K562 (cell line): ENCODE data around the gene ALG11. TPM values are rescaled to one million over a fixed set of nuclear protein-coding genes. Genes with fewer than 3 reads are reported as not detected.

Experiments
- ATAC-seq: fragments of 200-7000 bp; cut with Tn5 transposase; 3 replicates; pipeline ENCODE4 v1.9.1; 2020; ENCODE audit warnings: moderate library complexity
- BruUV-seq: library from RNA; stranded (reverse); fragments of 400-500 nt; replicated peaks from 2 replicates; lab custom pipeline; 2021; lab: Mats Ljungman, UMichigan
- CTCF ChIA-PET: fragments of 300-600 bp; formaldehyde crosslinking; extraction: SDS; loops from one replicate; lab custom pipeline; 2021; ENCODE audit warnings: low intra/inter-chr PET ratio; lab: Yijun Ruan, JAX
- POLR2A ChIA-PET: fragments of 300-600, 350-650 bp; sonication (Branson Sonifier 250); formaldehyde crosslinking; extraction: SDS; loops from one replicate; lab custom pipeline; 2021; ENCODE audit warnings: antibody characterized with exemption, inconsistent platforms; lab: Yijun Ruan, JAX
- DNase-seq, 4 experiments: peaks; one replicate each; pipeline versions ENCODE4 v3.0.0 to v3.0.0-alpha.2; 2011 to 2018; ENCODE audit warnings: low spot score in 3 of 4, mixed read lengths in 3 of 4; ENCODE audit errors: extremely low read depth in 1 of 4
- FAIRE-seq: peaks from 2 replicates; lab custom pipeline; 2011; peaks lifted over from hg19 to GRCh38; lab: Jason Lieb, UNC
- H2AFZ ChIP-seq: 2 replicates; pipeline ENCODE4 v1.6.0; 2011; ENCODE audit warnings: low read depth, low read length, control low read depth, inconsistent platforms
- H3K27ac ChIP-seq: fragments of 200-600 bp; 3 replicates; pipeline ENCODE4 v1.8.0; 2011; ENCODE audit warnings: low read depth, mild to moderate bottlenecking, control low read depth, inconsistent platforms, low read length, moderate library complexity, mixed read lengths; ENCODE audit errors: extremely low read depth
- H3K27me3 ChIP-seq, 2 experiments: fragments of 300-600 bp in 1 of 2; 2 replicates in 1 of 2; 3 replicates in 1 of 2; pipeline versions ENCODE4 v1.6.0 to v1.8.0; 2011; ENCODE audit warnings: inconsistent platforms in 2 of 2, low read length in 2 of 2, mild to moderate bottlenecking in 1 of 2, mixed read lengths in 1 of 2, moderate library complexity in 1 of 2; ENCODE audit not compliant: control insufficient read depth in 2 of 2, insufficient read depth in 2 of 2
- H3K36me3 ChIP-seq: fragments of 300-600 bp; 3 replicates; pipeline ENCODE4 v1.8.0; 2011; ENCODE audit warnings: mild to moderate bottlenecking, low read length, inconsistent platforms; ENCODE audit not compliant: control insufficient read depth, insufficient read depth
- H3K4me1 ChIP-seq, 2 experiments: fragments of 200-600 bp in 1 of 2; replicated peaks in 1 of 2; 2 replicates in 1 of 2; 3 replicates in 1 of 2; pipeline versions ENCODE4 v1.5.1 to v1.8.0; 2011; ENCODE audit warnings: inconsistent platforms in 2 of 2, low read length in 2 of 2, mild to moderate bottlenecking in 1 of 2, mixed read lengths in 1 of 2, moderate library complexity in 1 of 2; ENCODE audit not compliant: control insufficient read depth in 2 of 2, insufficient read depth in 2 of 2
- H3K4me2 ChIP-seq: 2 replicates; pipeline ENCODE4 v1.6.1; 2011; ENCODE audit warnings: low read length, control low read depth, inconsistent platforms, mixed read lengths; ENCODE audit not compliant: insufficient read depth
- H3K4me3 ChIP-seq: fragments of 200-600 bp; sonication (generic), shearing (Covaris generic); 2 replicates; pipeline ENCODE4 v1.5.1; 2016; ENCODE audit warnings: control low read depth, inconsistent platforms
- H3K79me2 ChIP-seq: fragments of 200-600 bp; 3 replicates; pipeline ENCODE4 v1.8.0; 2011; ENCODE audit warnings: low read length, inconsistent platforms; ENCODE audit not compliant: control insufficient read depth, insufficient read depth
- H3K9ac ChIP-seq, 2 experiments: 2 replicates each; pipeline versions ENCODE4 v1.6.0 to v1.6.1; 2011; ENCODE audit warnings: low read depth in 2 of 2, low read length in 2 of 2, control low read depth in 1 of 2, inconsistent platforms in 1 of 2, mild to moderate bottlenecking in 1 of 2, mixed read lengths in 1 of 2; ENCODE audit not compliant: insufficient read depth in 1 of 2
- H3K9me1 ChIP-seq: one replicate; pipeline ENCODE4 v1.6.0; 2011; ENCODE audit warnings: inconsistent platforms, mild to moderate bottlenecking, low read length, moderate library complexity; ENCODE audit not compliant: control insufficient read depth, insufficient read depth
- H3K9me3 ChIP-seq: replicated peaks from 2 replicates; pipeline ENCODE4 v1.5.1; 2011; ENCODE audit warnings: low read depth, low read length, inconsistent platforms; ENCODE audit not compliant: control insufficient read depth, insufficient read depth
- H4K20me1 ChIP-seq: replicated peaks from 2 replicates; pipeline ENCODE4 v1.6.1; 2011; ENCODE audit warnings: low read length, inconsistent platforms, mixed read lengths; ENCODE audit not compliant: control insufficient read depth, insufficient read depth
- ARID1B ChIP-seq: fragments of 450-650 bp; IDR thresholded peaks from 2 replicates; pipeline ENCODE4 v1.6.1; 2016; ENCODE audit warnings: antibody characterized with exemption, mild to moderate bottlenecking, inconsistent platforms
- BCLAF1 ChIP-seq, 2 experiments: fragments of 450-650 bp in 1 of 2; IDR thresholded peaks; 2 replicates each; pipeline ENCODE4 v1.6.1; 2011 to 2017; ENCODE audit warnings: low read depth in 2 of 2, antibody characterized with exemption in 1 of 2, borderline replicate concordance in 1 of 2, low read length in 1 of 2, mild to moderate bottlenecking in 1 of 2, mixed read lengths in 1 of 2; ENCODE audit not compliant: control insufficient read depth in 1 of 2
- CBFA2T2 ChIP-seq: fragments of 450-650 bp; conservative IDR thresholded peaks from 2 replicates; pipeline ENCODE4 v1.6.1; 2017; ENCODE audit warnings: mild to moderate bottlenecking
- CXXC5 ChIP-seq: fragments of 250-450 bp; sonication (Bioruptor Pico); IDR thresholded peaks from 2 replicates; pipeline ENCODE4 v1.8.0; 2022; ENCODE audit warnings: inconsistent platforms, mild to moderate bottlenecking, moderate library complexity
- DPF2 ChIP-seq: fragments of 450-650 bp; IDR thresholded peaks from 2 replicates; pipeline ENCODE4 v1.6.1; 2016
- FOXO4 ChIP-seq: fragments of 450-650 bp; formaldehyde crosslinking; IDR thresholded peaks from 2 replicates; pipeline ENCODE4 v1.4.0; 2020; ENCODE audit warnings: mild to moderate bottlenecking, moderate library complexity
- SREBF1 ChIP-seq: fragments of 150-350 bp; IDR thresholded peaks from 2 replicates; pipeline ENCODE4 v1.6.1; 2014; ENCODE audit warnings: antibody characterized with exemption, low read depth, low read length, borderline replicate concordance
- TAL1 ChIP-seq: fragments of 450-650 bp; IDR thresholded peaks from 2 replicates; pipeline ENCODE4 v1.6.1; 2016; ENCODE audit warnings: mild to moderate bottlenecking
- TCF7 ChIP-seq: sonication (generic); IDR thresholded peaks from 2 replicates; pipeline ENCODE4 v1.6.1; 2016; ENCODE audit warnings: antibody characterized with exemption, borderline replicate concordance
- ZBTB17 ChIP-seq: fragments of 450-650 bp; formaldehyde crosslinking; IDR thresholded peaks from 2 replicates; pipeline ENCODE4 v1.4.0; 2020; ENCODE audit warnings: mild to moderate bottlenecking
- ZC3H8 ChIP-seq: fragments of 450-650 bp; IDR thresholded peaks from 2 replicates; pipeline ENCODE4 v1.6.1; 2017
- ZNF583 ChIP-seq: fragments of 250-450 bp; sonication (Bioruptor Pico); IDR thresholded peaks from 2 replicates; pipeline ENCODE4 v1.4.0; 2020
- WGBS: fragments of 100-300 bp; shearing (Covaris generic); methylation state at CpG from one replicate; pipeline ENCODE4 v1.1.6; 2016; ENCODE audit warnings: low coverage, mixed read lengths; ENCODE audit not compliant: insufficient coverage; ENCODE audit errors: missing lambda C conversion rate; 5-methylcytosine and 5-hydroxymethylcytosine counted together
- in situ Hi-C: fragments of 300-500 bp; cut with MboI; formaldehyde crosslinking; loops from 4 replicates; pipeline ENCODE4 v1.15.0; 2018; ENCODE audit warnings: inconsistent platforms, mixed read lengths
- intact Hi-C: fragments of 100-400 bp; cut with micrococcal nuclease; formaldehyde crosslinking; loops from 2 replicates; pipeline ENCODE4 v1.14.2; 2022
- polyA plus RNA-seq, 8 experiments: library from polyadenylated mRNA; depleted of rRNA in 4 of 8; stranded (reverse) in 5 of 8; unstranded in 3 of 8; fragments of >200 nt; fragmentation: Nextera tagmentation in 2 of 8; fragmentation: Illumina TruSeq in 1 of 8; extraction: Ambion mirVana in 2 of 8; extraction: Trizol in 1 of 8; gene quantifications; 2 replicates each; pipeline versions ENCODE4 v1.2.1 to v1.2.3, GENCODE V29; 2011 to 2014; ENCODE audit warnings: inconsistent platforms in 1 of 8, missing spikeins in 1 of 8
- total RNA-seq, 7 experiments: library from RNA; depleted of rRNA in 6 of 7; stranded (reverse); fragments of >200 nt in 6 of 7; fragmentation: Illumina TruSeq in 2 of 7; extraction: Trizol in 2 of 7; gene quantifications; 2 replicates each; pipeline versions ENCODE4 v1.2.1 to v1.2.3, GENCODE V29; 2011 to 2021; ENCODE audit warnings: low replicate concordance in 1 of 7

The ALG11 gene
- total and polyA plus RNA-seq, 9 of the 15 experiments (the other 6 are each of a cell fraction or from before 2014, with no cell fraction given): 7.3 to 19.2 (median 16.3) TPM

GRCh38 chr13:52020191-52020590 is 8.0 kb downstream of the ALG11 start:
- no peak for DNase-seq
- BruUV-seq: no TSS peak
- Histone ChIP-seq H3K4me2 (no peak overlapping the region), H3K27ac (no peak overlapping the region), H3K4me1 (peaks cover 3 to 4% of the 10 kb centered on the region in 2 experiments; a peak in 2 of 5 replicates)
- POLR2A ChIA-PET: interaction anchor here (1.2 kb wide), 1 partner anchor 20 kb away, joined by 4 read pairs; no protein-coding TSS in a partner anchor
- in situ Hi-C loops: no loop called here
- no peak for FAIRE-seq
- intact Hi-C loops: no loop called here
- no peak for TF ChIP-seq SREBF1
- no peak for TF ChIP-seq TCF7
- no peak for TF ChIP-seq CXXC5
- TF ChIP-seq ZNF583 (CRISPR knock-in tag): no peak
- no peak for TF ChIP-seq ZC3H8
- no peak for TF ChIP-seq ZBTB17 (CRISPR knock-in tag)
- TF ChIP-seq ARID1B: no peak
- TF ChIP-seq, all 486 proteins: peak for 0
- peaks cover 25% of the 10 kb centered on the region for H3K79me2 ChIP-seq
- H4K20me1 ChIP-seq: no peaks in the 10 kb centered on the region
- H3K4me3 ChIP-seq: no peak overlapping the region
- peaks cover 62% of the 10 kb centered on the region for H3K36me3 ChIP-seq
- no peak overlapping the region for H2AFZ ChIP-seq
- CTCF ChIA-PET: no interaction called here
- H3K9me3 ChIP-seq: no peaks in the 10 kb centered on the region
- no peak for ATAC-seq
- peaks cover 3% of the 10 kb centered on the region for H3K9me1 ChIP-seq
- H3K9ac ChIP-seq: no peak overlapping the region
- no peaks in the 10 kb centered on the region for H3K27me3 ChIP-seq
- WGBS: 100% methylated on average over 1 of the region's 3 CpGs

GRCh38 chr13:52022356-52022755 is 10.2 kb downstream of the ALG11 start:
- Histone ChIP-seq H3K9ac (no peak overlapping the region), H3K36me3 (peaks cover 73% of the 10 kb centered on the region)
- TF ChIP-seq TAL1: peak; percentile 54; the same call in 1 of the 2 replicates
- peak; percentile 45; the same call in 1 of the 2 replicates for TF ChIP-seq DPF2
- peak; percentile 59 for TF ChIP-seq CBFA2T2
- TF ChIP-seq BCLAF1 (IDR thresholded peaks at IDR 0.05; ENCODE audit: borderline replicate concordance in 1 of 2, control insufficient read depth in 1 of 2, low read depth in 2 of 2, low read length in 1 of 2): no peak
- no peak for TF ChIP-seq FOXO4 (CRISPR knock-in tag)
- peak; percentile 59 for TF ChIP-seq ARID1B

More at GRCh38 chr13:52022356-52022755, 10.2 kb downstream of the ALG11 start:
- no peak overlapping the region for H3K27ac ChIP-seq
- 81% methylated on average over 2 of the region's 2 CpGs for WGBS
- peaks cover 3% of the 10 kb centered on the region for H3K9me1 ChIP-seq
- peaks cover 3 to 4% of the 10 kb centered on the region in 2 experiments; a peak in 2 of 5 replicates for H3K4me1 ChIP-seq
- peak; percentile 48 for FAIRE-seq
- in situ Hi-C loops: no loop called here
- H3K9me3 ChIP-seq: peaks cover 2% of the 10 kb centered on the region; the same call in 1 of the 2 replicates
- peaks cover 32% of the 10 kb centered on the region for H3K79me2 ChIP-seq
- peak in 2 of 4 experiments; percentile 34 to 54 for DNase-seq
- no peak overlapping the region for H3K4me2 ChIP-seq
- CTCF ChIA-PET: no interaction called here
- BruUV-seq: no TSS peak
- POLR2A ChIA-PET: interaction anchor here (0.8 kb wide), 1 partner anchor 10 kb away, joined by 3 read pairs; the partner anchor contains the start of gene ALG11
- intact Hi-C loops: no loop called here
- no peak overlapping the region for H3K4me3 ChIP-seq
- H2AFZ ChIP-seq: no peak overlapping the region
- no peaks in the 10 kb centered on the region for H4K20me1 ChIP-seq
- no peaks in the 10 kb centered on the region for H3K27me3 ChIP-seq
- ATAC-seq: peak; percentile 71
